GM21825 (cell line): Measurements from ENCODE around the gene TM4SF18.
A peak's percentile ranks its signal among the peaks of the same experiment; 100 is the strongest.

ENCODE experiments used
- ATAC-seq: cut with Tn5 transposase; IDR thresholded peaks from one replicate; pipeline ENCODE4 v1.9.1; 2021; ENCODE audit warnings: mild to moderate bottlenecking, moderate library complexity; ENCODE audit not compliant: unreplicated experiment

TM4SF18 gene

GRCh38 chr3:149288655-149289054 lies 44.8 kb downstream of the TM4SF18 start:
- no peak for ATAC-seq

- ATAC-seq = no peak
Measured at GRCh38 chr3:149284034-149284433, 49.4 kb downstream of the TM4SF18 start.

GRCh38 chr3:149283401-149283800 lies 50.0 kb downstream of the TM4SF18 start:
- no peak for ATAC-seq

- ATAC-seq = no peak
Measured at GRCh38 chr3:149282836-149283235, 50.6 kb downstream of the TM4SF18 start.

DNA sequence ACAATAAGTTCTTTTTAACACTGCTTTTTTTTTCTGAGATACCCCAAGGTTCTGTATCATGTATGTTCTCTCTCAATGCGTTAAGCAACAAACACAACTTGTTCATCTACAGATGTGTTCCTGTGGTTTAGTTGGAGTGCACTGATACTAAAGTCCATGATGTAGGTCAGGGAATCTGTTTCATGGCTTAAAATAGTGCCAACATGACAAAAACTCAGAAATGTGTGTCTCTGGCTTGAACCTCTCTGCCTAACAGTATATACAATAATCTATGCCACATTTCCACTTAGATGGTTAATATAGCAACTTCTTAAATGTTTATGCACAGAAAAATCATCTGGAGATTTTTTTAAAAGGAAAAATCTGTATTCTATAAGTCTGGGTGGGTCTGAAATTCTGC lies 51.1 kb downstream of the TM4SF18 start:
- ATAC-seq = no peak

- ATAC-seq = no peak
Measured at GRCh38 chr3:149280671-149281349, 52.6 kb downstream of the TM4SF18 start.

DNA sequence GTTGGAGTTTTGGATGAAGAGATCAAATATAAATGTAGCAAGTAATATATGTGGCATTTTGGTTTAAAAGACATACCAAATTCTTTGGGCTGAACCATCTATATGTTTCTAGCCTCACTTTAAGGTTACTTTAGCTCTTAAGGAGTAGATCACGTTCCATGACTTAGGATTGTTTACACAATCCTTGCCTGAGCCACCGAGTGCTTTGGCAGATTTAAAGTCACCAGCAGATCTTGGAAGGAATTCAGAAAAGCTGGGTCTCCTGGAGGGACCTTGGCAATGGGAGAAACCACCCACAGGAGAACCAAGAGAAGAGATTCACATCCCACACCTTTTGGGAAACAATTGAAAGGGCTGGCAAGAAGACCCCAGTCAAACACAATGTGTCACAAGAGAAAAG lies 54.5 kb downstream of the TM4SF18 start:
- no peak for ATAC-seq

DNA sequence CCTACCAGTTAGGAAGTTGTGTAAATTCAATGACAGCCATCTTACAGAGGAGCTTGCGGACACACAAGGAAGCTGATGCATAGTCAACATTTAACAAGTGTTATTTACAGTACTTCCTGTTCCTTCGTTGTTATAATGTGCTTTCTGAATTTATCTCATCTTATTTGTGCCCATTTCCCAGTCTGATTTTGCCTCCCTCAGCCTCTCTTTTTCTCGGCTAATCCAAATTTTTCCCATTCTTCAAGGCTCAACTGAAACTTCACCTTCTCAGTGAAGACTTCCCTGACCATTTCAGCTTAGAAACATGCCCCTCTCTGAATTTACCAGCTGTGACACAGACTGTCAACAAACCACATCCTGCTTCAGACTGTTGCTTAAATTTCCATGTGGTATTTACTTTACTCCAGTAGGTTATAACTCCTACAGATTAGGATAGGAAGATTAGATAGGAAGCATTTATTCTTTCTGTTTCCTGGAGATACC lies 56.1 kb downstream of the TM4SF18 start:
- peak; percentile 80 for ATAC-seq

GRCh38 chr3:149276619-149277018 lies 56.8 kb downstream of the TM4SF18 start:
- no peak for ATAC-seq

- no peak for ATAC-seq
Measured at GRCh38 chr3:149274220-149274619, 59.2 kb downstream of the TM4SF18 start.

DNA sequence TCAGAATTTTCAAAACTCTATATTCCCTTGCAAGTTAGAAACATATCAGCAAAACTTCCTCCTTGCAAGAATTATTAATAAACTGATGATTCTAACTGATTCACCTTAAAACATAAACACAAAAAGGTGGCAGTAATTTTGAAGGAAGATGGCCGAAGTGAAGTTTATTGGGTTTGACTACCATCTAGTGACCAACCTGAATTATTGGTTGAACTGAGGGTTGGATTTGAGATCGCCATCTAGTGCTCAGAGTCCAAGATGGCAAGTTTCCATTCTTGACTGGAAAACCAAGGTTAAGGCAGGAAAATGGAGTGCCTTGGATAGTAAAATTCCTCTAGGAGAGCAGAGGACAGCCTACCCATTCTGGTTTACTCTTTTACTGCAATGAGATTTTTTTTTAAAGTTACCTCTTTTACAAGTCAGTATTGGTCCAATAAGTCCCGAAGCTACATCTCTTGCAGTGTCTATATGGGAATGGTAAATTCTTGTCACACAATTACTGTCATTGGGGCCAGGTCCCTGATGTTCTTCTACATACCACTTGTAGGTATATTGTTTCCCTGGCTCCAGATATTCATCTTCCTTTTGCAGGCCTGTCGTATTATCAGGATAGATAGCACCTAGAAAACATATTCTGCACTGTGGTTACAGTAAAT lies 60.2 kb downstream of the TM4SF18 start:
- ATAC-seq = peak; percentile 69

- no peak for ATAC-seq
Measured at GRCh38 chr3:149271669-149272068, 61.8 kb downstream of the TM4SF18 start.

GRCh38 chr3:149270180-149270579 lies 63.3 kb downstream of the TM4SF18 start:
- ATAC-seq = no peak

DNA sequence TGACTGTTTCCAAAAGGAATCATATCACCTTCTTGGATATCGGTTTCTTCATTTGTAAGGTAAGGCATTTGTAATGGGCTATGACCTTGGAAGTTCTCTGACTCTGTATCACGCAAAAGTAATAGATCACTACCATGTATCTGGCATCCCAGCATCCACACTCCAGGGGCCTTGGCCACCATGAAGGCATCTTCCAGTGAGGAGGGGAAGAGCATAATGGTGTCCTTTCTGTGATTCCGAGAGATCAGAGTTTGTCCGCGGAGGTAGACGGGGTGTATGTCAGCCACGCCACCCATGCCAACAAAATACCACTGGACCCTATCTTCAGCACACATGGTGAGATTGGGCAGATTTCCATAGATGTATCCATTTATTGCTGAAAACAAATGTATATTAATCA lies 63.7 kb downstream of the TM4SF18 start:
- ATAC-seq = no peak
